OCI-LY7 (cell line): ENCODE measurements around the gene PDZD2.

ENCODE experiments used
- EZH2phosphoT487 ChIP-seq: fragments of 200-600 bp; sonication (generic); IDR thresholded peaks from 2 replicates; pipeline ENCODE4 v1.6.1; 2018; ENCODE audit warnings: low read depth, borderline replicate concordance, mild to moderate bottlenecking, mixed run types, antibody characterized with exemption, low read length, moderate library complexity, mixed read lengths
- TF ChIP-seq, protein P1 (sequence below): fragments of 200-600 bp; sonication (generic); conservative IDR thresholded peaks from 2 replicates; pipeline ENCODE4 v1.5.1; 2014; ENCODE audit warnings: mild to moderate bottlenecking, antibody characterized with exemption, low read length, moderate library complexity, mixed read lengths

DNA sequence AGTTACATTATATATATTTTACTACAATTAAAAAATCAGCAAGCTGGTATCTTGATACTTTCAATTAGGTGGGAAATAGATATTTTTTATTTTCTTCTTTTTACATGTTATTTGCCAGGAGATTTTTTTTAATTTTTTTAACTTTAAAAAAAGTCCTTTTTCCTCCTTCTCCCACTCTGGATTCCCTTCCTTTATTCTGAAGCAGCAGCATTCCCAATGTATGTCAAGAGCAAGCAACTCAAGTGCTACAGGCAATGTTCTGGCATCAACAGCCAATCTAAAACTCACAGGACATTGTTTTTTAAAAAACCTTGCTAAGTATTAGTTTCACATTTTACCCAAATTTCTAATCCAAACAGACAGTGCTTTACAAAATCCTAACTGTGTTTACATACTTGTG lies 493.8 kb downstream of the PDZD2 start:
- TF ChIP-seq, protein P1, sequence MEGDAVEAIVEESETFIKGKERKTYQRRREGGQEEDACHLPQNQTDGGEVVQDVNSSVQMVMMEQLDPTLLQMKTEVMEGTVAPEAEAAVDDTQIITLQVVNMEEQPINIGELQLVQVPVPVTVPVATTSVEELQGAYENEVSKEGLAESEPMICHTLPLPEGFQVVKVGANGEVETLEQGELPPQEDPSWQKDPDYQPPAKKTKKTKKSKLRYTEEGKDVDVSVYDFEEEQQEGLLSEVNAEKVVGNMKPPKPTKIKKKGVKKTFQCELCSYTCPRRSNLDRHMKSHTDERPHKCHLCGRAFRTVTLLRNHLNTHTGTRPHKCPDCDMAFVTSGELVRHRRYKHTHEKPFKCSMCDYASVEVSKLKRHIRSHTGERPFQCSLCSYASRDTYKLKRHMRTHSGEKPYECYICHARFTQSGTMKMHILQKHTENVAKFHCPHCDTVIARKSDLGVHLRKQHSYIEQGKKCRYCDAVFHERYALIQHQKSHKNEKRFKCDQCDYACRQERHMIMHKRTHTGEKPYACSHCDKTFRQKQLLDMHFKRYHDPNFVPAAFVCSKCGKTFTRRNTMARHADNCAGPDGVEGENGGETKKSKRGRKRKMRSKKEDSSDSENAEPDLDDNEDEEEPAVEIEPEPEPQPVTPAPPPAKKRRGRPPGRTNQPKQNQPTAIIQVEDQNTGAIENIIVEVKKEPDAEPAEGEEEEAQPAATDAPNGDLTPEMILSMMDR = no peak
- no peak for TF ChIP-seq EZH2phosphoT487
